Heart left ventricle (tissue), 13 donors: ENCODE results near the gene NFX1.

Experiments
- CTCF ChIP-seq, 12 donors: fragments of 200-600 bp; sonication (generic) in 4 of 12; IDR thresholded peaks; one replicate each; pipeline versions ENCODE4 v1.5.0 to v1.8.0; 2018 to 2022; ENCODE audit warnings: antibody characterized with exemption in 12 of 12, mild to moderate bottlenecking in 5 of 12
- POLR2A ChIP-seq, 2 donors: fragments of 450-650 bp; IDR thresholded peaks; one replicate each; pipeline ENCODE4 v1.6.1; 2017; ENCODE audit warnings: antibody characterized with exemption in 2 of 2, mild to moderate bottlenecking in 2 of 2, moderate library complexity in 2 of 2
- donor health status: ischemic (EF 13 %, LVEDD 7.1; RV severe dilation, severe dysfunction).
- donor health status: DM: no; HTN: yes; CAD: no.
- donor health status: DM: no; HTN: no; CAD: no.
- donor health status: ischemic (EF 25% LVEDD 6.9; RV normal size, moderate dysfunction).
- donor health status: ischemic (EF 25% LVEDD 5.7; RV mildly dilated, moderate dysfunction).
- donor health status: ischemic (EF 35%, LVEDD 5.7; RV mildly dilated, moderate dysfunction).
- donor health status: nonischemic (EF 11% LVEDD 7.7; RV severe dilation, severe dysfunction).
- donor health status: DM: yes; HTN: yes; CAD: no.
- donor health status: PGD.
- donor health status: ischemic (EF 29% LVEDD 5.4; RV normal size, mild dysfunction).
- donor health status: nonischemic (EF 23%, LVEDD 6.1; RV moderate dilation, normal function).

GRCh38 chr9:33329117-33329563 lies 38.8 kb downstream of the NFX1 start:
- TF ChIP-seq CTCF (IDR thresholded peaks at IDR 0.05) (no peak), POLR2A (IDR thresholded peaks at IDR 0.05) (no peak)
